ENCODE measurements around the gene NPIPB2.

DNA sequence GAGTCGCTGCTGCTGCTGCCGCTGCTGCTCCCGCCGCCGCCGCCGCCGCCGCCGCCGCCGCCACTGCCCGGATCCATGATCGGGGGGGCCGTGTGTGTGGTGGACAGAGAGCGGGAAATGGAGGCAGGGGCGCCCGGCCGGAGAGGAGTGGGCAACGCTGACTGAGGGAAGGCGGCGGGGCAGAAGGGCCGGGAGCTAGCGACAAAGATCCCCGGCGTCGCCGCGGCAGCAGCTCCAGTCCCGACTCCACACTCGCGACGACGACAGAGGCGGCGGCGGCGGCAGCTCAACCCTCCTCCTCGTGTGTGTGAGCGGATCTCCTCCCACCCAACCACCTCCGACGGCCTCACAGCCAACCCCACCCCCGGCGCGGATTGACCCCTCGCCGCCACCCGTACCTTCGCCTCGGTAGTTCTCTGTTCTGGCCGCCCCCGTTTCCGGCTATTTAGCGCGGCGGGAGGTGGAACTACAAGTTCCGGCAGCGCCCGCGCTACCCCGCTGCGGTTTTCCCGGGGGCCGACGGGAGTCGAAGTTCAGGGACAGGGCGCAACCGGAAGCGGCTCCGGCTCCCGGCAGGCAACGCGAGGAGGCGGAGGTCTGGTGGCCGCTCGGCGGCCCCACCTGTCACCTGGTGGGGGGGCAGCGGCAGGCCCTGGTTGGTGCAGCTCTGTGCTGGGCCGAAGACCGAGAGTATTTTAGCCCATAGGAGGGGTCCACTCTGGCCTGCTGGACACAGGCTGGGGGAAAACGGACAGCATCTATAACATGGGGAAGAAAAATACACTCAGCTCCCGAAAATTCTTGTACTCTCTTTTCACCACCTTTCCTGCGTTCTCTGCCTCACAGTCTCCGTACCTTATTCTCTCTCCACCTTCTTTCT, 26.0 kb downstream of the NPIPB2 start, which contains the start of gene GSPT1:
- peak; percentile 60 to 86 for TF ChIP-seq POLR2A (IDR thresholded peaks at IDR 0.05)
- TF ChIP-seq, protein P1, sequence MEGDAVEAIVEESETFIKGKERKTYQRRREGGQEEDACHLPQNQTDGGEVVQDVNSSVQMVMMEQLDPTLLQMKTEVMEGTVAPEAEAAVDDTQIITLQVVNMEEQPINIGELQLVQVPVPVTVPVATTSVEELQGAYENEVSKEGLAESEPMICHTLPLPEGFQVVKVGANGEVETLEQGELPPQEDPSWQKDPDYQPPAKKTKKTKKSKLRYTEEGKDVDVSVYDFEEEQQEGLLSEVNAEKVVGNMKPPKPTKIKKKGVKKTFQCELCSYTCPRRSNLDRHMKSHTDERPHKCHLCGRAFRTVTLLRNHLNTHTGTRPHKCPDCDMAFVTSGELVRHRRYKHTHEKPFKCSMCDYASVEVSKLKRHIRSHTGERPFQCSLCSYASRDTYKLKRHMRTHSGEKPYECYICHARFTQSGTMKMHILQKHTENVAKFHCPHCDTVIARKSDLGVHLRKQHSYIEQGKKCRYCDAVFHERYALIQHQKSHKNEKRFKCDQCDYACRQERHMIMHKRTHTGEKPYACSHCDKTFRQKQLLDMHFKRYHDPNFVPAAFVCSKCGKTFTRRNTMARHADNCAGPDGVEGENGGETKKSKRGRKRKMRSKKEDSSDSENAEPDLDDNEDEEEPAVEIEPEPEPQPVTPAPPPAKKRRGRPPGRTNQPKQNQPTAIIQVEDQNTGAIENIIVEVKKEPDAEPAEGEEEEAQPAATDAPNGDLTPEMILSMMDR (IDR thresholded peaks at IDR 0.05), result peak in 5 of 6 experiments; percentile 12 to 56 (median 34)

Measured in Peyer's patch (tissue), 4 donors.